ENCODE measurements around the gene ARHGEF11.
"Not testable (repeated sequence)": the region's sequence is repeated elsewhere in the genome, so short reads cannot be mapped to it uniquely, and the experiment has no call there.

ARHGEF11 gene

GRCh38 chr1:156929596-156930238 lies 115.8 kb downstream of the ARHGEF11 start:
- DNase-seq (ENCODE audit: low read depth, low spot score): no peak

GRCh38 chr1:156928043-156928602 lies 117.4 kb downstream of the ARHGEF11 start:
- DNase-seq (ENCODE audit: low read depth, low spot score): no peak

DNA sequence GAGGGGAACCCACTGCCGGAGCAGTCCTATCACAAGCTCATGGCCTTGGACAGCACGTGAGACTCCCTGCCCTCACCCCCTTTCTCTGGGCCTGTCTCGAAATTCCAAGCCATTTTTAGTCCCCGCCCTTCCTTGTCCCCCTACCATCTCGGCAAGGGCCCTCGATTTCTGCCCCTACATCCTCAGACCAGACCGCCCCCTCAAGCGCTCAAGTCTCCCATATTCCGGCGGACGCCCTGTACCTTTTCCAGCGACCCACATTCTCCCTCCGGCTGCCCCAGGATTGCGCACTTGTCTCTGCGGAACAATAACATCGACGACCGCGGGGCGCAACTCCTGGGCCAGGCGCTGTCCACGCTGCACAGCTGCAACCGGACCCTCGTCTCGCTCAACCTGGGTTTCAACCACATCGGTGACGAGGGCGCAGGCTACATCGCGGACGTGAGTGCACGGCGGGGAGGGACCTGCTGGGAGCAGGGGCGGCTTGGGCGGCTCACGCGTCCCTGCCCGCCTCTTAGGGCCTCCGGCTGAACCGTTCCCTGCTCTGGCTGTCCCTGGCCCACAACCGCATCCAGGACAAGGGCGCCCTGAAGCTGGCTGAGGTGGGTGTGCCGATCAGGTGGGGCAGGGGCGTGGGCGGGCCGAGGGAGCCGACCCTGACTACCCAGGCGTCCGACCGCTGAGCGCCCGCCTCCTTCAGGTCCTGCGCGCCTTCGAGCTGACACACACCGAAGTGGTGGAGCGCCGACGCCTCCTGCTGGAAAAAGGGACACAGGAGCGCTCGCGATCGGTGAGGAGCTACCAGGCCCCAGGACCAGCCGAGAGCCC lies 118.1 kb downstream of the ARHGEF11 start:
- peak; percentile 91 for DNase-seq (ENCODE audit: low read depth, low spot score)

- not testable (repeated sequence) for DNase-seq (ENCODE audit: low read depth, low spot score)
Measured at GRCh38 chr1:156926695-156927094, 118.8 kb downstream of the ARHGEF11 start.

- peak; percentile 41 for DNase-seq (ENCODE audit: low read depth, low spot score)
Measured at GRCh38 chr1:156926175-156926574, 119.4 kb downstream of the ARHGEF11 start.

DNA sequence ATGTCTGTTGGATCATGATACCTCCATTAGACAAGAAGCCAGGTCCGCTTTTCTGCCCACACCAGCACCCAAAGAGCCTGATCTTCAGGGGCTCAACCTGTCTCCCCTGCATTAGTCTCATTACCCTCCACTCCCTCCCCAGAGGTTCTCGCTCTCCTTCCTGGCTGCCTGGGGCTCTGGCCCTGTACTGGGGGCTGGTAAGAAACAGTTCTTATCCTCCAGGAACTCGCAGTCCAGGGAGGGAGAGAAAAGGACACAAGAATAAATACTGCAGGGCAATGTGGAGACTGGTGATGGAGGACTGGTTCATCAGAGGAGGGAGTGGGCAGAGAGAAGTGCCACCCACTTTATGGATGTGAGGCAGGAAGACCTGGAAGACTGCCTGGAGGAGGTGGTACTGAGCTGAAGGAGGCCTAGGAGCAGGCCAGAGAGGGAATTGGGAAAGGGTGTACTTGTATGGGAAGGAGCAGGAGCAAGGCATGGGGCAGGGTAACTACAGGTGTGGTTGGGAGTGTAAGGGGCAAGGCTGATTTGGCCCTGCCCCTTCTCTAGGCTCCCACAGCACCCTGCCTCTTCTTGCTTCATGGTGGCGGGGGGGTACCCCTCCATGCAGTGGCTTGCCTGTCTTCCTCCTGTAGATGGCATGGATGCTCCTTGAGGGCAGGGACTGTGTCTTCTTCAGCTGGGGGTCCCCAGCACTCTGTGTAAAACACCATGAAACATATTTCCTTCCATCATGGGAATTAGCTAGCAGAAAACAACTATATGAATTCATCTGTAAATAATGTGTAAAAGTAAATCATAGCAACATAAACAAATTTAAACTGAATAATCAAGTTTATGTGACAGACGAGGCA lies 120.2 kb downstream of the ARHGEF11 start:
- DNase-seq (ENCODE audit: low read depth, low spot score): no peak

- DNase-seq (ENCODE audit: low read depth, low spot score): no peak
Measured at GRCh38 chr1:156924478-156925153, 120.9 kb downstream of the ARHGEF11 start.

- DNase-seq (ENCODE audit: low read depth, low spot score): no peak
Measured at GRCh38 chr1:156923670-156924477, 121.7 kb downstream of the ARHGEF11 start.

- no peak for DNase-seq (ENCODE audit: low read depth, low spot score)
Measured at GRCh38 chr1:156922986-156923669, 122.4 kb downstream of the ARHGEF11 start.

- DNase-seq (ENCODE audit: low read depth, low spot score): no peak
Measured at GRCh38 chr1:156921053-156921529, 124.5 kb downstream of the ARHGEF11 start.

GRCh38 chr1:156920233-156921052 lies 125.1 kb downstream of the ARHGEF11 start, which contains the start of gene LRRC71:
LRRC71 (plus strand) TSS chr1:156920632; CDS start chr1:156920804, 172 bp downstream.
- peak; percentile 93 for DNase-seq (ENCODE audit: low read depth, low spot score)

- peak; percentile 71 for DNase-seq (ENCODE audit: low read depth, low spot score)
Measured at GRCh38 chr1:156914440-156914856, 131.1 kb downstream of the ARHGEF11 start.

- no peak for DNase-seq (ENCODE audit: low read depth, low spot score)
Measured at GRCh38 chr1:156913809-156914387, 131.6 kb downstream of the ARHGEF11 start.

DNA sequence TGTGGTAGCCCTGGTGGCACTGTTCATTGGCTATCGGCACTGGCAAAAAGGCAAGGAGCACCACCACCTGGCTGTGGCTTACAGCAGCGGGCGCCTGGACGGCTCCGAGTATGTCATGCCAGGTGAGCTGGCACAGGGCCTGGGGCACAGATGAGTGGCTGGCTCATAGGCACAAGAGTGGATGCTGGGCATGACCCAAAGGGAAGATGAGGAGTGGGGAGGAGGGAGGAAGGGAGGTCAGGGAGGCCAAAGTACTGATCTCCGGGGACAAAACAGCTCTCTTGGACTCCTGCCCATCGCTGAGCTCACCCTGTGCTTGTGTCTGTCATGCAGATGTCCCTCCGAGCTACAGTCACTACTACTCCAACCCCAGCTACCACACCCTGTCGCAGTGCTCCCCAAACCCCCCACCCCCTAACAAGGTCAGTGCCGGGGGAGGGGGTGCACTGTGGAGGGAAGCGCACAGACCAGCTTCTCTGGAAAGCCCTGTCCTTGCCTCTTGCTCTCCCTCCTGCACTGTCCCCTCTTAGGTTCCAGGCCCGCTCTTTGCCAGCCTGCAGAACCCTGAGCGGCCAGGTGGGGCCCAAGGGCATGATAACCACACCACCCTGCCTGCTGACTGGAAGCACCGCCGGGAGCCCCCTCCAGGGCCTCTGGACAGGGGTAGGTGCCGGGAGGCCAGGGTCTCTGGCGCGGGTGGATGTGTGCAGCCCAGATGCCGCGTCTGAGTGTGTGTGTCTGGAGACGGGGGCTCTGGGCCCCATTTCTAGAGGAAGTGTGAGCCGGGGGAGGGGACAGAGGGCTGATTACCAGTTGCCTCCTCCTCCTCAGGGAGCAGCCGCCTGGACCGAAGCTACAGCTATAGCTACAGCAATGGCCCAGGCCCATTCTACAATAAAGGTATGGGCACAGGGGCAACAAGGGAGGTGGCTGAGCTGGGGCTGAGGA lies 132.4 kb downstream of the ARHGEF11 start:
- DNase-seq (ENCODE audit: low read depth, low spot score): peak; percentile 56

DNA sequence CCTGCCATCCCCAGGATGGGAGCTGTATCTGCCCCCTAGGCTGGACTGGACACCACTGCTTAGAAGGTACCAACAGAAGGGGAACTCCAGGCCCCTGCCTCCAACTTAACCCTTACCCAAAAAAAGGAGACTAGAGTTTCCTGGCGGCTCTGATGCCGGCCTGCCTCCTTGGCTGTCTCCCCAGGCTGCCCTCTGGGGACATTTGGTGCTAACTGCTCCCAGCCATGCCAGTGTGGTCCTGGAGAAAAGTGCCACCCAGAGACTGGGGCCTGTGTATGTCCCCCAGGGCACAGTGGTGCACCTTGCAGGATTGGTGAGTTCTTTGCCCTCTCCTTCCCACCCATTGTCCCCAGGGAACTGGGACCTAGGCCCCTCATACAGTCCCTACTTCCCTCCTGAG lies 133.2 kb downstream of the ARHGEF11 start:
- DNase-seq (ENCODE audit: low read depth, low spot score): no peak

GRCh38 chr1:156911577-156912298 lies 133.8 kb downstream of the ARHGEF11 start:
- DNase-seq (ENCODE audit: low read depth, low spot score): no peak

Data from ELF-1 (cell line).